Effector CD8-positive, alpha-beta T cell (primary cell): ENCODE results near the gene TNNI3K.

Experiments
- DNase-seq: peaks from one replicate; lab custom pipeline; 2025; lab: John Stamatoyannopoulos, UW

TNNI3K gene

DNA sequence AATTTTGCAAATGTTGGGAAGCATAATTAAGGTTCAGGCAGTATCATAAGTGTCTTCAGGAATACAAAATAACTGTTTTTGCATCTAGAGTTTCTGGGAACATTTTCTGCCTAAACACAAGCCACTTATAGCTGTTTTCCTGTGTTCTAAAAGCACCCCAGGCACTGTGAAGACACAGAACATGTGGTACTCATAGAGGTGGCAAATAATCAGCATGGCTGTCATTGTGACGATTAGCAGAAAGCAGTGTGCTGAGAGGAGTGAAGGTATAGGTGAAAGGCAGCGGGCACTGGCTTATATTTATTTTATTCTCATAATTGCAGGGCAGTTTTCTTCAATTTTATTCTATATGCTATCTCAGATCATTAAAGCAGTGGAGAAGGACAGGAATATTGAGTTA is 157.7 kb downstream of the TNNI3K start:
- no peak for DNase-seq

DNA sequence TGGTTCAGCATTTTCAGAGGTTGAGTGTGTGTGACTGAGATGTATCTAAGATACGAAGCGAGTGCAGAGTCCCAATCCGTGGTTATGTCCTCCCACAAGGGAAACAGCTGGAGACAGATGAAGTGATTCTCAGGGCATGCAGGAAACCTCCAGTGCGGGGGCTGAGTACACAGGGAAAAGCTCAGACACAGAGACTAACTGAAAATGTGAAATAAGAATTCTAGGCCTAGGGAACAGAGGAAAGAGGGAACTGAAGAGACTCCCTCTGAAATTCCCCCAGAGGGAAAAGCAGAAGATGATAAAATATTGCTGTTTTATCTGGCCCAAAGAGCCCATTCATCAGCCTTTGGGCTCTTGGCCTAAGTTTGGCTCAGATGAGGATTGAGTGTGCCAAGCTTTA is 160.4 kb downstream of the TNNI3K start:
- no peak for DNase-seq

DNA sequence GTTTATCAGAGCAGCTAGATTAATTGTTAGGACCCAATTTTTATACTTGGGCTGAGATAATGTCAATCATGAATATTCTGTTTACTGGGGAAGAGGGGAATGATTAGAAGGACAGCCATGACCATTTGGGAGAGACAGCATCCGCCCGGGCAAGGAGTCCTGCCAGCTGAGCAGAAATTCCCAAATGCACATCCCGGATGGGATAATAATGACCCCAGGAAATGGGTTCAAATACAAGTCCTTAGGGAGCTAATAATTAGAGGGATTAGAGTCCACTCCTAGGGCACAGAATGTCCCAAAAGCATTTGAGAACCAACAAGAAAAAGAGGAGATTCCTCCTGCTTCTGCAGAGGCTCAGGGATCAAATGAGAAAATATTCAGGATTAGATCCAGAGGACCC is 161.3 kb downstream of the TNNI3K start:
- DNase-seq: no peak

DNA sequence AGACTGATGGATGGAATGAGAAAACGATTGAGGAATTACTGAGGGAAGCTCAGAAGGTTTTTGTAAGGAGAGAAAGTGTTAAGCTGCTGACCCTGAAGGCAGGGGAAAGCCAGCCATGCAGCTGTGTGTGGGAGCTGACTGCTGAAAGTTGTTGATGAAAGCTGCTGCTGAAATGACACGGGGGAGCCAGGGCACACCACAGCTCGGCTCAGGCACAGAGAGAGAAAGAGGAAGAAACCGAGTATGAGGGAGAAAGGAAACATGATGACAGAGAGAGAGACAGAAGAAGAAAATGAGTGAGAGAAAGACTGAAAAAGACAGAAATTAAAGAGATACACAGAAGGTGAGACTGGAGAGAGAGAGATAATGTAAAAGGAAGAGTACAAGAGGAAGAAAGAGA is 161.7 kb downstream of the TNNI3K start:
- DNase-seq: no peak

DNA sequence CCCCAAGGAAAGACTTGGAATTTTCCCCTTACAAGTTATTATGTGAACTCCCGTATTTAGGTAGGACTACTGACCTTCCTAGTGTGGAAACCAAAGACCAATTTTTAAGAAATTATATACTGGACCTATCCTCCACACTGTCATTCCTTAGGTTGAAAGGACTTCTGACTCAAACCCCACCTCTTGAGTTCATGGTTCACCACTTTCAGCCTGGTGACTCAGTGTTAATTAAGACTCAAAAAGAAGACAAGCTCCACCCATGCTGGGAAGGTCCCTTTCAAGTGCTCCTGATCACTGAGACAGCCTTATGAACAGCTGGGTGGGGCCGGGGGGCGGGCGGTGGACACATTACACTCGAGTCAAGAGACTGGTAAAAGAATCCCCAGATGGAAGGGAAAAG is 164.1 kb downstream of the TNNI3K start:
- DNase-seq: no peak

DNA sequence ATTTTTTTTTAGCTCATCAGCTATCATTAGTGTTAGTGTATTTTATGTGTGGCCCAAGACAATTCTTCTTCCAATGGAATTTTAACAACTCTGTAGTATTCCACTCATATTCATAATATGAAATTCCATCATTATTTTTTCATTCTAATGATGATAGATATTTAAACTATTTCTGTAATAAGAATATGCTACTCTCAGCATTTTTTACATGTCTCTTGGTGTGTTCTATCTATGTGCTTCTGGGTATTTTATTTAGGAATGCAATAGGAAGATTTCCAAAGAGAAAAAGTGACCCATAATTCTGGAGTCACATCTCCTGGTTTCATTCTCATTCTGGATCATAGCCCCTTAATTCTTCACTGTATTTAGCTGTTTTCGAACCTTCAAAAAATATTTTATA is 167.7 kb downstream of the TNNI3K start:
- DNase-seq: no peak

DNA sequence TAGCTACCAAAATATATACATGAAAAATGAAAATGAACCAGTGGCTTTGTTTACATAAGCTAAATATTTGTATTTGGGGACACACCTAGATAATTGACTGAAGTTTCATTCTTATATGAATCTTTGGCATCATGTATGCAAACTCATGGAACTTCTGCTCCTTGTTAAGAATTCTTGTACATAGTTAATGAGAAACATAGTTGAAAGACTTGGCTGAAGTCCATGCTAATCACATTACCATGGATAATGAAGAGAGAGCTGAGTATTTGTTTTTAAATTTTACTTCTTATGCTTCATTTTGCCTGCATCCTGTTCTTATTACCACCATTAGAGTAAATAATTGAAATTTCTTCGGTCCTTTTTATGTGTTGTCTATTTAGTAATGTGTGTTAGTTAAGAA is 168.4 kb downstream of the TNNI3K start:
- DNase-seq: no peak

DNA sequence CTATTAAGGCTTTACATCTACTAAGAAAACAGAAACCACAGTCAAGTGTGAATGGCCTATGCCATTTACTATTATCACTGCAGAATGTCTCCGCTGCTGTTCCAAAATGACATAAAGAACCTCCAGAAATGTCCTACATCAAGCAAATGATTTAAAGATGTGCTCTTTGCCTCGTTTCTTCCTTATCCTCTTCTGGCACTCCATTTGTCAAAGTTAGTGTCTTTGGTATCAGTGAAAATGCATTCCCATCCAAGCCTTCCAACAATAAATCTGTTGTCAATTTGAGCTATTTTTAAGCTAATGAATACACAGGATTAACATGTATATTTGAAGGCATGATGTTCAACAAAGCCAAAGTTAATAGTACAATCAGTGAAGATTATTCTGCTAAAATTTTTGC is 171.6 kb downstream of the TNNI3K start:
- no peak for DNase-seq

DNA sequence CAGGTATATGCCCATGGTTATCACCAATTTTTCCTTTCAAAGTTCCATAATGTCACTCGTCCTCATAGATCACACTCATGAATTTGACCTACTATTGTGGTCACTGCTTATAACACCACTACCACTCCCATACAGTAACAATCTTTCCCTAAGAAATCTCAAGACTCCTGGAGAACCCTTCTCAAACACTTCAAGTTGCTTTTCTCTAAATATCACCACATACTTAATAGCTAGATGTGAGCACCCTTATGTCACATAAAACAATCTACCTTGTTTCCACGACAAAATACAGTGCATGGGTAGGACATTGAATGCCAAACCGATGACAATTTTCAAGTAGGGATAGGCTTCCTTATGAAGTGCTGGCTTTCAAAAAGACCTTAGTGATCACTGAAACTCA is 172.7 kb downstream of the TNNI3K start:
- no peak for DNase-seq

DNA sequence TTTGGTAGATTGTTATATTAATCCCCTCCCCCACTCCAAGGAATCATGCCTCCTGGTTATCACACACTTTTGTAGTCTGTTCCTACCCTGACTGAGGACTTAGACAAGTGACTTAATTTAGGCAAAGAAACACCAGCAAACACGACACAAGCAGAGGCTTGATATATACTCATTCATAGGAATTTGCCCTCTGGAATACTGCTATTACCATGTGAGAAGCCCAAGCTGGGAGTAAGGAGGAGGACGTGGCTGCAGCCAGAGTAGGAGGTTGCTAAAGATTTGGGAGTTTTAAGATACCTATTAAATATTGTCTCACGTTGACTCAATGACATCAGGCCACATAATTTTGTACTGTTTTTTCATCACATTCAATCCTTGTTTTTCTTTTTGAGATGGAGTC is 177.1 kb downstream of the TNNI3K start:
- no peak for DNase-seq

DNA sequence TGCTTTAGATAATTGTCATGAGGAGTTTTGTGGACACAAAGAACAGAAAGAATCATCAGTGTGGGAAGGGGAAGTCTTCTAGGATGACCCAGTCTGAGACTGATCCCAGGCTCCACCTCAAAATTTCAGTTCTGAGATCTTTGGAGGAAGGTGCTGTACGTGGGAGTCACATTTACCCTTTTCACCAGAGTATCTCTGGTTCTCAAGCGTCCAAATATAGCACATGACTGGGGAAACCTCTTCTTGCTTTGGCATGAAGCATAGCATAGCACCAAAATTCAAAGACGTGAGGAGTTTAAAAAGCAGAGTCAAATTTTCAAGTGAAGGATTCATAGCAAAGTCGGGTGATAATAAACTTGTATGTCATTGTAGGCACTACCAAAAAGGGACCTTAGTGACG is 180.7 kb downstream of the TNNI3K start:
- DNase-seq: no peak

DNA sequence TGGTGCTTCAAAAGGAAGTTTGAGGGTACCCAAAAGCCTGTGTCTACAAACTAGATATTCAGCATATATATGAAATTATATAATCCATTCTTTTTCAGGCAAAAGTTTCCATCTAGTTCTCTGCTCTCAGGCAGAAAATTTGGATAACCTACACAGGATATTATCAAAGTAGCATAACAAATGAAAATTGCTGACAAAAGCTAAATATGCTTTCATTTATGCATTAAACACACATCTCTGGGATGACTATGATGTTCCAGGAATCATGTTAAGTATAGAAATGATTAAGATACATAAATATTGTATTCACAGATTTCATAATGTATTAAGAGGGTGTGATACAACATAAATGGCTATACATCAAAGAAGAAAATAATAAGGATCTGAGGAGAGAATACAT is 184.4 kb downstream of the TNNI3K start:
- DNase-seq: no peak

DNA sequence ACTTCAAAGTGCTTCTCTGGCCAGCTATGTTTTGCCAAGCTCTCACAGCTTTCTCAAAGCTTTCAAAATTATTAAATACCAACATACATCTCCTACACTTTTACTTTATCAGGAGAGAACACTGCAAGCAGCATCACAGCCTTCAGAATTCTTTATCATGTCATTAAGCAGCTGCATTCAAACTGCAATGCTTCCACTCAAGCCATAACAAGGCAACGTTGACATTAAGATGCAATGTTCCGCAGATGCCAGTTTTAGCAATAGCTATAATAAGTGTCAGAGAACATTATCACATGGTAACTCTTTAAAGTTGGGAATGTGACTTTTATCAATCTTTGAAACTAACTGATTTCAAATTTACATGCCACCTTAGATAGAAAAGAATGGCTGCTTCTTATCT is 185.3 kb downstream of the TNNI3K start:
- no peak for DNase-seq

DNA sequence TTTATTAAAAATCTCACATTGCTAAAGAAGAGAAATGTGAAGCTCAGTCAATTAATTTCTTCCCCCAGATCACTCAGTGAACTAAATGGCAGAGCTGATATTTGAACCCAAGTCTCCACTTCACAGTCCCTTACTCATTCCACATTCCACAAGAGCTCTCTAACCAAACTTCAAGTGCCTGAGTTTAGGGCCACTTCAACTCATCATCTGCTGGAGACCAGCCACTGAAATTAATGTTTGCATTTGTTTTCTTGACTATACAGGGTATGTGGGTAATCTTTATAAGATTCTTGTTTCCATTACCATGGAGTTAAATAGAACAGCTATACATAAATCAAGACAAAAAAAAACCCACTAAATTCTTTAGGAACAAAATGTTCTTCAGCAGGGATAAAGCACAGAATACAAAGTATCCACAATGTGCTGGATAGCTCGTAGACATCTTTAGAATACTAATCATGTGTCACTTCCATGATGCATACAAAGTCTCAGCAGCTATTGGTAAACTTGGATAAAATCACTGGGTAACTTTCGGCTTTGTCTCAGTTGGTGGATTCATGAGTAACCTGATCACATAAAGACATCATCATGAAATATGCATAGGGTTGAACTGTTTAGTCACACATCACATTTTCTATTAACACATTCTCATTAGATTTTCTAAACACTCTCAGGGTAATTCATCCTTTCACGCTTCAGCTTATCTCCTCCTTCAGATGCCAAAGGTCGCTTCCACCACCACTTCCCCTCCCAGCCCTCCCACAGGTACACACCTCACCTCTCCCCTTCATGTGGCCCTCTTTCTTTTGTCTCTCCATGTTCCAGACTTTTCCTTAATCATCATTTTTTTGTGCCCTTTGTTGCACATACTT is 187.5 kb downstream of the TNNI3K start:
- no peak for DNase-seq

DNA sequence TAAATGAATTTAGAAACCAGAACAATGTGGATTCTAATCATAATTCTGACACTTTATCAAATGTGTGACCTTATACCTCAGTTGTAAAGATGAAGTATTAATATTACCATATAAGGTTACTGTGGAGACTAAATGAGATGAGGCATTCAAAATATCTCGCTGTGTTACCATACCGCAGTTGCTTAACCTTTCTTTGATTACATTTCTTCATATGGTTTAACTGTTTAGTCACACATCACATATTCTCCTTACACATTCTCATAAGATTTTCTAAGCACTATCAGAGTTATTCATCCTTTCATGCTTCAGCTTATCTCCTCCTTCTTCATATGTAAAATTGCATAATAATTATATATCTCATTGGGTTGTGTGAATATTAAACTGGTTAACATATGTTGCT is 188.3 kb downstream of the TNNI3K start:
- DNase-seq: no peak

DNA sequence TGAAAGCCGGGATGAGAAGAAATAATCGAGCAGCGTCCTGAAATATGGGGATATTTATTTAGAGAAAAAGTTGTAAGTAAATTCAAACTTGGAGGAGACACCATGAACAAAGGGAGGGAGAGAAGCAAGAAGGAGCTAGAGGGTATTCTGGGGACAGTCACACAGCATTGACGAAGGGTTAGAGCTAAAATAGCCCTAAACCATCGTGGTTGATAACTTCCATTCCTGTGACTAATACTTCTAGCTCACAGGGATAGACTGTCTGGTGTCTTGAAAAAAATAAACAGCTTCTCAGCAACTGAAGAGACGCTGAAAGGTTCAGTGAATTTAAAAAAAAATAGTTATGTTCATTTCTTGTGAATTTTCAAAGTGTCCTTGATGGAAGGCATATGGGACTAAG is 190.5 kb downstream of the TNNI3K start:
- DNase-seq: no peak

DNA sequence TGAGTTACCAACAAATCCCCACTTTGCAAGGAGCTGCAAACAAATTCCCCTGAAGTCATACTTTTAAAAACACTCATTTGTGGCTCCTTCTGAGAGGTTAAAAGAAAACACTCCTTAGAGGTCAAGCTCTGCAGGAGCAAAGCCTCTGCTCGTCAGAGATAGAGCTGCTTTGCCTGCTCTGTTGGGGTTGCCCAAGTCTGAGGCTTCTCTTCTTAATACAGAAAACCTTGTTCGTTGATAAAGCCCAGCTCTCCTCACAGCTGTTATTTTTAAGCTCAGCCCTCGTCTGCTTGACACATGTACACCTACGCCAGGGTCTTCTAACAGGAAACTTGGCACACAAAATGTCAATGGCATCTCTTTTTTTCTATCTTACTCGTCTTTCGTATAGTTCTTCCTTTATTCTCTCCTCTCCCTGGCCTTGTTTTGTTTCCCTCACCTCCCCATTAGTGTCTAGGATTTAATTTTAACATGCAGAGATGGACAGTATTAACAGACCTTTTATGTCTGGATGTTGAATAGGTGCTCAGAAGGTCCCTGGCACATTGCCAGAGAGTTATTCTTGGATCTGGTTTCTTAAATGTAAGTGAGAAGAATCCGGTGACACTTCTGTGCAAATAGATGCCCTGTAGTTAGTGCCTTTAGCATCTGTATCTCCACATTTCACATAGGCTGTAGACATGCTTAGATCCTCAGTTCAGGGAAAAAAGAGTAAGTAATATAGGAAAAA is 191.2 kb downstream of the TNNI3K start:
- no peak for DNase-seq

DNA sequence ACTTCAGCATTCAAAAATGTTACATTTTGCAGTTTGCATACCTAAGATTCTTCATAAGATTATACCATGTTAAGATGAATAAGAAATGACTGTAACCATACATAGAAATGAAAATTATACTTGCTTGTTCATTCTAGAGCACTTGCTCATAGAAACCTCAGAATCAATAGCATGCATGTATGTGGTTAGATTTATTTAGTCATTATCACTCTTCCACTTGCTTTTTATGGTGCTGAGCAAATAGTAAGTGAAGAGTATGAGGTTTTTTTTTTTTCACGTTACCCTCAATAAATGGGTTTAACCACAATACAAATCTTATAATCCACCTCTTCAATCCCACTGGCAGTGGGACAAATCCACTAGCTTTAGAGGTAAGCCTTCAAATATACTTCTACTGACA is 192.5 kb downstream of the TNNI3K start:
- no peak for DNase-seq

DNA sequence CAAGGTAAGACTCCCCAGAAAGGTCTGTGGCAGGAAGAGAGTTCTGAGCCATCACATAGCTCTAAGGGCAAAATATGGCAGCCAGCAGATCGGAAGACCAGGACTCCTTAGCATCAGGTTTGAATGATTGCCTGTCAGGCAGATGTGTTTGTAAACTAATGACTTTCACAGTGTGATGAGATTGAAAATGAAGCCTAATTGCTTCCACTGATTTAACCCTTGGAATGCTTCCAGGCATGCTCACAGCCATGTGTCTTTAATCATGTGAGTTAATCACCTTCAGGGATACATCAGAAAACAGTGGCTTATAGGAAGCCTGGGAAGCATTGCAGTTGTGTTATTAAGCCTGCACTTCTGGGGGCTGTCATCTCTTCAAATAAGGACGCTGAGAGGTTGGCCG is 194.4 kb downstream of the TNNI3K start:
- no peak for DNase-seq

DNA sequence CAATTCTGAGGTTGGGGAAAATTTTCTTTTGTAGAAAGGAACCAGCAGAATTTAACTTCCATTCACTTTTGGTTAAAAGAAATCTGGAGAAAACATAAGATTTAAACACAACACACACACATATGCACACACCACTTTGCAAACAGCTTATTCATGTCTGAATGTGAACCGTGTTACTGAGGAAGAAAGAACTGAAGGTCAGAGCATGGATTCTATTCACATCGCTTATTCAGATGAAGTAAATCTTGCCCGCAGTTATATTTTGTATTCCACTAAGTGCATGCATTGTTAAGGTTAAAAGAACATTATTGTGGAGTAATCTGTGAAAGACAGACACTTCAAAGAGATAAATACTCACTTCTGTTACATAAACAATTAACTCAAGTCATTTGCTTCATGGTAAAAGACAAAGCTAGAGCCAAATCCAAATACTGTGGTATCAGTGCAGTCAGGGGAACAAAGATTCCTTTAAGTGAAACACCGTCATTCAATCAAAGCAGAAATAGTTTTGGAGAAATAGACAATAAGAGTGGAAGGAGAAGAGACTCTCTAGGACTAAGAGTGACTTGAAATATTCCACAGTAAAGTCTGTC is 195.3 kb downstream of the TNNI3K start:
- DNase-seq: no peak

DNA sequence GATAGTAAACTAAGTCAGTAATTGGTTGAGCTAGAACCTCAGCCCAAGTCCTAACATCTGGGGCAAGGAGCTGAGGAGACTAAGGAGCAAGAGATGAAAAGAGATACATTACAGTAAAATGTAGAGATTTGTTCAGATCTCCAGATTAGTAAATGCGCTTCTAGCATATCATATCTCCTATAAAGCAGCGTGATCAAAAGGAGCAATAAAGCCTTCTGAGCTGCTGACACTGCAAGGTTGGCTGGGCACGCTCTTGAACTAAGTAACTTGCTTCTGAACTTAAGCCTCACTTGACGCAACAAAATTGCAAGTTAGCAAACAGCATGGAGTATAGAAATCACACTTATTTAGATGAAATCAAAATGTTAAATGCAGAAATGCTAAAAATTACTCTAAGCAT is 196.3 kb downstream of the TNNI3K start:
- DNase-seq: no peak

DNA sequence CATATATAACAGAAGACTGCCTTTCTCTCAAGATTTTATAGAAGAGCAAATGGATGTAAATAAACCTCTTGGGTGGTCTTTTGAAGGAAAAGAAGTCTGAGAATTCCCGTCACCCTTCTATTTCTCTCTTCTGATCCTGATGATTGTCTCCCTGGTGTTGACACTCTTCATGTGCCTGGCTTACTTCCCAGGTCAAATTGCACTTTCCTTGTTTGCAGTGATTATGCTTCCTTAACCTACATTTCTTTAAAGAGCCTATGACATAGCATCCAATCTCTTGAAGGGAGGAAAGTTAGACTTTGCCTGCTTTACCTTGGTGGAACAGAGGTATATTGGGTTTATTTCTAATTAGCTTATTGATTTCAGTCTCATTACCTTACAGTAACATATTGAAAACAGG is 197.1 kb downstream of the TNNI3K start:
- no peak for DNase-seq

DNA sequence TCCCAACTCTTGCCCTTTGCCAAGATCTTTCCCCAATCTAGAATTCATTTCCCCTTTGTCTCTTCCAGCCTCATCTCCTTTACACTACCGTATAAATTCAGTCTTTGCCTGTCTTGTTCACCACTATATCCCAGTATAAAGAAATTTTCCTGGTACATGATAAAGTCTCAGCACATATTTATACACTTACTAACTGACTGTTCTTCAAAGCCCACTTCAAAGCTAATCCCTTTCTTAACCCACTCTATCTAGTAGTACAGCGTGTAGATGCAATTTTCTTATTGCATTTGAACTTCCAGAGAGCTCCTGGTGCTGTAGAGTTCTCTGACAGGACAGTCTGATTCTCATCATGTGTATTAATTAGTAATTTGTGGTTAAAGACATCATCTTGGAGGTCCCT is 199.1 kb downstream of the TNNI3K start:
- no peak for DNase-seq
